H1 (cell line): Measurements from ENCODE around the gene NFYB. TPM values are rescaled to one million over a fixed set of nuclear protein-coding genes. Genes with fewer than 3 reads are reported as not detected.

Experiments
- CTCF ChIA-PET: fragments of 300-600 bp; sonication (Branson Sonifier 250); formaldehyde crosslinking; loops from one replicate; lab custom pipeline; 2021; ENCODE audit not compliant: partially characterized antibody; lab: Charles Lee
- POLR2A ChIA-PET: fragments of 300-600 bp; sonication (Branson Sonifier 250); formaldehyde crosslinking; loops from one replicate; lab custom pipeline; 2021; ENCODE audit warnings: inconsistent platforms; ENCODE audit not compliant: partially characterized antibody; lab: Charles Lee
- DNase-seq, 2 experiments: peaks; one replicate each; pipeline versions ENCODE4 v3.0.0 to v3.0.0-alpha.2; 2010 to 2022; ENCODE audit warnings: low spot score in 2 of 2, low read depth in 1 of 2, mixed read lengths in 1 of 2
- FAIRE-seq: peaks from 2 replicates; lab custom pipeline; 2011; peaks lifted over from hg19 to GRCh38; lab: Jason Lieb, UNC
- H2AFZ ChIP-seq: 2 replicates; pipeline ENCODE4 v1.8.1; 2012; ENCODE audit warnings: low read length, inconsistent platforms
- H2AK5ac ChIP-seq: 2 replicates; pipeline ENCODE4 v1.6.1; 2013; ENCODE audit warnings: low read depth, low read length
- H2BK120ac ChIP-seq: replicated peaks from 2 replicates; pipeline ENCODE3; 2013; ENCODE audit warnings: low read depth, low read length, inconsistent platforms
- H2BK12ac ChIP-seq: 2 replicates; pipeline ENCODE4 v1.6.1; 2013; ENCODE audit warnings: low read depth, low read length
- H2BK15ac ChIP-seq: 2 replicates; pipeline ENCODE4 v1.6.1; 2013; ENCODE audit warnings: low read length
- H2BK20ac ChIP-seq: 2 replicates; pipeline ENCODE4 v1.6.1; 2013; ENCODE audit warnings: low read length
- H2BK5ac ChIP-seq: 2 replicates; pipeline ENCODE4 v1.6.1; 2013; ENCODE audit warnings: low read depth, low read length
- H3K14ac ChIP-seq: 2 replicates; pipeline ENCODE4 v1.6.1; 2013; ENCODE audit warnings: inconsistent platforms; ENCODE audit not compliant: insufficient read length
- H3K18ac ChIP-seq: 2 replicates; pipeline ENCODE4 v1.6.1; 2013; ENCODE audit warnings: low read length; ENCODE audit errors: extremely low read depth
- H3K23ac ChIP-seq: 2 replicates; pipeline ENCODE4 v1.6.1; 2013; ENCODE audit warnings: inconsistent platforms; ENCODE audit not compliant: insufficient read length
- H3K23me2 ChIP-seq: 2 replicates; pipeline ENCODE4 v1.6.1; 2013; ENCODE audit warnings: low read depth, low read length
- H3K27ac ChIP-seq: 2 replicates; pipeline ENCODE4 v1.6.1; 2011; ENCODE audit warnings: low read depth, low read length, inconsistent platforms
- H3K27me3 ChIP-seq, 4 experiments: replicated peaks in 1 of 4; 1 replicate in 1 of 4; 2 replicates in 3 of 4; pipeline versions ENCODE4 v1.6.1 to v1.8.1; 2011 to 2013; ENCODE audit warnings: low read length in 3 of 4, mild to moderate bottlenecking in 3 of 4, inconsistent platforms in 2 of 4, mixed read lengths in 2 of 4, moderate library complexity in 1 of 4; ENCODE audit not compliant: control insufficient read depth in 3 of 4, insufficient read depth in 3 of 4; ENCODE audit errors: extremely low read depth in 1 of 4
- H3K36me3 ChIP-seq, 4 experiments: 2 replicates each; pipeline versions ENCODE4 v1.6.1 to v1.8.1; 2011 to 2013; ENCODE audit warnings: mild to moderate bottlenecking in 4 of 4, low read length in 3 of 4, moderate library complexity in 2 of 4, control low read depth in 1 of 4, inconsistent platforms in 1 of 4; ENCODE audit not compliant: insufficient read depth in 4 of 4, control insufficient read depth in 2 of 4
- H3K4ac ChIP-seq: replicated peaks from 2 replicates; pipeline ENCODE3; 2013; ENCODE audit warnings: low read length, low read depth, mixed read lengths, inconsistent platforms; ENCODE audit not compliant: insufficient read length
- H3K4me1 ChIP-seq, 4 experiments: replicated peaks in 1 of 4; 1 replicate in 1 of 4; 2 replicates in 3 of 4; pipeline versions ENCODE4 v1.6.1 to v1.8.1; 2011 to 2013; ENCODE audit warnings: low read length in 3 of 4, inconsistent platforms in 2 of 4, mixed read lengths in 1 of 4; ENCODE audit not compliant: insufficient read depth in 4 of 4, control insufficient read depth in 3 of 4
- H3K4me2 ChIP-seq, 2 experiments: 2 replicates each; pipeline versions ENCODE4 v1.6.1 to v1.8.1; 2011 to 2013; ENCODE audit warnings: low read depth in 2 of 2, low read length in 2 of 2, control low read depth in 1 of 2, inconsistent platforms in 1 of 2, mild to moderate bottlenecking in 1 of 2; ENCODE audit not compliant: insufficient read depth in 1 of 2
- H3K4me3 ChIP-seq, 4 experiments: fragments of 200-600, 300-600 bp in 1 of 4; sonication (generic), shearing (Covaris generic), sonication (Bioruptor Twin) in 1 of 4; 2 replicates each; pipeline versions ENCODE4 v1.5.1 to v1.8.1; 2011 to 2016; ENCODE audit warnings: low read length in 4 of 4, low read depth in 3 of 4, control low read depth in 2 of 4, inconsistent platforms in 2 of 4, mild to moderate bottlenecking in 2 of 4, mixed read lengths in 1 of 4, moderate library complexity in 1 of 4; ENCODE audit not compliant: insufficient read depth in 2 of 4; ENCODE audit errors: extremely low read depth in 1 of 4
- H3K56ac ChIP-seq: replicated peaks from 2 replicates; pipeline ENCODE3; 2013; ENCODE audit warnings: low read depth, mild to moderate bottlenecking, mixed read lengths, low read length, inconsistent platforms; ENCODE audit not compliant: insufficient read length
- H3K79me1 ChIP-seq: 2 replicates; pipeline ENCODE4 v1.6.1; 2013; ENCODE audit warnings: low read depth, low read length, control low read depth
- H3K79me2 ChIP-seq, 2 experiments: 2 replicates each; pipeline versions ENCODE4 v1.6.1 to v1.8.1; 2012 to 2013; ENCODE audit warnings: low read length in 2 of 2, mild to moderate bottlenecking in 2 of 2, inconsistent platforms in 1 of 2; ENCODE audit not compliant: insufficient read depth in 2 of 2, control insufficient read depth in 1 of 2
- H3K9ac ChIP-seq, 4 experiments: replicated peaks in 1 of 4; 1 replicate in 1 of 4; 2 replicates in 3 of 4; pipeline versions ENCODE4 v1.6.1 to v1.8.1; 2011 to 2013; ENCODE audit warnings: low read depth in 3 of 4, low read length in 3 of 4, control low read depth in 2 of 4, mild to moderate bottlenecking in 2 of 4, moderate library complexity in 2 of 4, inconsistent platforms in 1 of 4; ENCODE audit errors: extremely low read depth in 1 of 4
- H3K9me3 ChIP-seq, 2 experiments: 2 replicates each; pipeline versions ENCODE4 v1.6.1 to v1.8.1; 2012 to 2013; ENCODE audit warnings: mild to moderate bottlenecking in 2 of 2, moderate library complexity in 2 of 2, control low read depth in 1 of 2, inconsistent platforms in 1 of 2, low read depth in 1 of 2, low read length in 1 of 2, mixed read lengths in 1 of 2; ENCODE audit not compliant: insufficient read depth in 2 of 2
- H4K20me1 ChIP-seq, 2 experiments: replicated peaks in 1 of 2; 2 replicates each; pipeline versions ENCODE3 to v1.8.1; 2011 to 2013; ENCODE audit warnings: inconsistent platforms in 2 of 2, low read length in 2 of 2, mild to moderate bottlenecking in 1 of 2; ENCODE audit not compliant: insufficient read depth in 2 of 2, control insufficient read depth in 1 of 2
- H4K5ac ChIP-seq: 2 replicates; pipeline ENCODE4 v1.6.1; 2013; ENCODE audit warnings: low read length, low read depth, mixed read lengths, inconsistent platforms; ENCODE audit not compliant: insufficient read length
- H4K8ac ChIP-seq: 2 replicates; pipeline ENCODE4 v1.8.0; 2013; ENCODE audit warnings: mild to moderate bottlenecking, moderate library complexity, low read length, inconsistent platforms; ENCODE audit not compliant: insufficient read depth; ENCODE audit errors: extremely low read depth
- H4K91ac ChIP-seq: replicated peaks from 2 replicates; pipeline ENCODE3; 2013; ENCODE audit warnings: low read length, mixed read lengths, inconsistent platforms; ENCODE audit not compliant: insufficient read length
- SRF ChIP-seq: IDR thresholded peaks from 2 replicates; pipeline ENCODE4 v1.6.1; 2011; ENCODE audit warnings: mild to moderate bottlenecking, low read depth, low read length, moderate library complexity
- polyA plus RNA-seq, 7 experiments: library from polyadenylated mRNA; depleted of rRNA in 3 of 7; stranded (reverse) in 5 of 7; unstranded in 2 of 7; fragments of >200 nt in 5 of 7; fragments of 200-250 nt in 2 of 7; gene quantifications; 1 replicate in 5 of 7; 2 replicates in 1 of 7; 4 replicates in 1 of 7; pipeline versions ENCODE4 v1.2.1 to v1.2.3, GENCODE V29; 2011 to 2013; ENCODE audit warnings: missing spikeins in 2 of 7, mixed read lengths in 2 of 7
- total RNA-seq: library from RNA; stranded (reverse); fragmentation: NEBNext Ultra II Directional; extraction: Animal tissue kit (Norgen Biotek cat#: 25700); gene quantifications from 2 replicates; pipeline ENCODE4 v1.2.1, GENCODE V29; 2021

Gene NFYB
- total and polyA plus RNA-seq, 2 of the 8 experiments (the other 6 are each of a cell fraction or from before 2014, with no cell fraction given): 29.1 to 43.5 TPM

GRCh38 chr12:104121001-104121400 lies 17.0 kb downstream of the NFYB start:
- Histone ChIP-seq H2AFZ (no peak overlapping the region), H3K36me3 (peaks cover 2 to 85% (median 22%) of the 10 kb centered on the region in 4 experiments; a peak in 6 of 8 replicates), H3K4me3 (no peak overlapping the region), H3K18ac (no peak overlapping the region), H4K91ac (no peak overlapping the region), H2BK20ac (no peak overlapping the region), H2BK12ac (no peak overlapping the region), H3K56ac (no peak overlapping the region), H3K27me3 (no peaks in the 10 kb centered on the region), H3K4me1 (peaks cover 0 to 6% (median 0%) of the 10 kb centered on the region in 4 experiments; a peak in 2 of 7 replicates), H3K79me1 (no peaks in the 10 kb centered on the region), H3K23me2 (no peaks in the 10 kb centered on the region), H3K4ac (no peak overlapping the region), H3K23ac (no peak overlapping the region), H2BK5ac (no peak overlapping the region), H2AK5ac (no peak overlapping the region), H2BK15ac (no peak overlapping the region), H3K27ac (no peak overlapping the region), H4K8ac (no peak overlapping the region), H3K14ac (no peak overlapping the region), H4K5ac (no peak overlapping the region), H3K79me2 (no peaks in the 10 kb centered on the region), H4K20me1 (no peaks in the 10 kb centered on the region), H3K9ac (no peak overlapping the region), H2BK120ac (no peak overlapping the region), H3K9me3 (no peaks in the 10 kb centered on the region), H3K4me2 (peak overlapping the region in 1 of 2 experiments; percentile 18; a peak in 1 of 4 replicates)
- ChIA-PET POLR2A (no interaction called here), CTCF (interaction anchor here (0.7 to 2.0 kb wide), 3 partner anchors 11 to 62 kb away, joined by 3 to 17 read pairs (median 3); no protein-coding TSS in a partner anchor)
- DNase-seq (no peak), FAIRE-seq (no peak)
- no peak for TF ChIP-seq SRF
